ENCODE results near the gene UACA. TPM values are rescaled to one million over a fixed set of nuclear protein-coding genes. Genes with fewer than 3 reads are reported as not detected.
"Not testable (repeated sequence)": the region's sequence is repeated elsewhere in the genome, so short reads cannot be mapped to it uniquely, and the experiment has no call there.

UACA gene
- total RNA-seq, 2 donors from 2014 or later = 2.5 to 3.6 TPM

DNA sequence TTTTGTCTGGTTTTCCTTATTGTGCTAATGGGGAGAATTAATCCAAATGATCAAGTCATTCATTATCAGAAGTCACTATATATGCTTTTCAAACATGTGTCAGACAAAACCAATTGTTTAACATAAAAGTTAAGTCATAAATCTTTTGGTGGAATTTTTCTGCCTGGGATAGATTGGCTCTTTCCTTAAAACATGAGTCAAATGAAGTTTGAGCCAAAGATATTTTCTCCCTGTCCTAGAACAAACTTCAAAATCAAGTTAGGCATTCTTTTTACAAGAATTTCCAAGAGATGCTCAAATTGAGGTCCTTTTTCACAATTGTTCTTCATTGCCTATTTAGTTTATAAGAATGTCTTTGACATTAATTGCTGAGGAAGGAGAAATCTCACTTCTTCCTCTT is 138.3 kb downstream of the UACA start:
- peaks cover 9% of the 10 kb centered on the region in 2 donors for H3K4me1 Mint-ChIP-seq (ENCODE audit: low read depth in 2 of 2)
- H3K36me3 Mint-ChIP-seq = peaks cover 10% of the 10 kb centered on the region
- H3K9me3 Mint-ChIP-seq = no peaks in the 10 kb centered on the region
- H3K27me3 Mint-ChIP-seq = peaks cover 22 to 27% of the 10 kb centered on the region in 2 donors
- DNase-seq (ENCODE audit: low spot score) = no peak
- no peak for ATAC-seq
- no peak overlapping the region for H3K27ac Mint-ChIP-seq
- H3K4me3 Mint-ChIP-seq = no peak overlapping the region

DNA sequence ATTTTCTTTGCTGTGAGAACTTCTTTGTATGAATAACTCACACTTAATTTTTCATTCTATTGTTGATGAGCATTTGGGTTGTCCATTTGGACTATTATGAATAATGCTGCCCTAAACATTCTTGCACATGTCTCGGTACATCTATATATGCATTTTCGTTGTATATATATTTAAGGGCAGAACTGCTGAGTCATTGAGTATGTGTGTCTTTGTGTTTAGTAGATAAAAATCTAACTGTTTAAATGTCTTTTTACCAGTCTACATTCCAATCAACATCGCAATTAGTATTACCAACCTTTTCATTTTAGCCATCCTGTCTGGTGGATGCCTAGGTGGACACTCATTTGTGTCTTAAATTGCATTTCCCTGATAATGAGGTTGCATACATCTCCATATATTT is 144.4 kb downstream of the UACA start:
- Mint-ChIP-seq H3K27ac (no peak overlapping the region), H3K4me1 (ENCODE audit: low read depth in 2 of 2) (no peaks in the 10 kb centered on the region), H3K9me3 (no peaks in the 10 kb centered on the region), H3K4me3 (no peak overlapping the region), H3K27me3 (peaks cover 25 to 27% of the 10 kb centered on the region in 2 donors), H3K36me3 (peaks cover 8% of the 10 kb centered on the region)
- ATAC-seq = no peak
- DNase-seq (ENCODE audit: low spot score) = no peak

DNA sequence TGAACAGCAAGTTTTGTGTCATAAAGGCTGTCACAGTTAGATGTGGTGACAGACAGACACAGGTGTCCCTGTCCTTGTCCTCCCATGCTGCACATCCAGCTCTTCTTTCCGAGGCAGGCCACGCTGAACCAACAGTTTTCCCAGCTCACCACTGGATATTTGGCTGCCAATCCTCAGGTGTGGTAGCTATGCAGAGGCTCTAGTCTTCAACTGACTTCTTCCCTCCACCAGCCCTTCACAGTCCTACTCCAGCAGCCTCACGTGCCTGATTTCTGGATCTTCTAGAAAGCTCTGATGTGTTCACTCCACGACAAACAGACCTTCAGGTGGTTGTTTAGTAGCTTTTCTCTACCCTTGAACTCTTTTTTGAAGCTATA is 145.5 kb downstream of the UACA start:
- DNase-seq (ENCODE audit: low spot score) (no peak), ATAC-seq (no peak)
- Mint-ChIP-seq H3K36me3 (no peaks in the 10 kb centered on the region), H3K9me3 (no peaks in the 10 kb centered on the region), H3K27ac (no peak overlapping the region), H3K4me1 (ENCODE audit: low read depth in 2 of 2) (no peaks in the 10 kb centered on the region), H3K4me3 (no peak overlapping the region), H3K27me3 (peaks cover 21 to 22% of the 10 kb centered on the region in 2 donors)

DNA sequence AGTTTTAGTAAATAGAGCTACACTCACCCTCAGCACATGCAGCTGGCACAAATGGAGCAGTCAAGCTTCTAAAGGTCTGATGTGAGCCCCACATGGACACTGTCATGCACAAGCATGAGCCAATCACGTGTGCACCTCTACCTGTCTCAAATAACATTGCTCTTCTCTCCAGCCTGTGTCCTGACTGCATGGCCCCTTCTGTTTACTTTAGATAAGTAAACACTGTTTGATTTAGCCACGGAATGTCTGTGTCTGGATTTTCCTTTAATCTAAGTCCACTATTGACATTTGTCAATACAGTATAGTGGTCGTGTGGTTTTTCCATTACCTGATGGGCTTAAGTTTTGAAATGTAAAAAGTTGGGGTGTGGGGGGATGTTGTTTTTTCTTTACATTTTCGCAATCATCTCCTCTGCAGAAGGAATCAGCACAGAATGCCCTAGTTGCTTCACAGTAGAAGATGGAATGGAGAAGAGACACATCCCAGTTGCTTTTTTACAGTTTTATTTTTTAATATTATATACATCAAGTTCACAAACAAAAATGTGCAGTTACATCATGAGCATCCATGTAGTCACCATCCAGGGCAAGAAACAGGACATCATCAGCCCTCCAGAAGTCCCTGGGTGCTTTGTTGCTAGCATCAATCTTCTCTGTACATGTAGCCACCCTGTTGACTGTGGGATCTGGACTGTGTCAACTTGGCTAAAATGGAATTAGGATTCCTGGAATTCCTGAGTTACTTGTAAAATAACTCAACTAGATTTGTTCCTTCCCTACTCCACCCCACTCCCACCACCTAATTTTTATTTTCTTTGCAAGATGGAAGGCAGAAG is 146.1 kb downstream of the UACA start:
- Mint-ChIP-seq H3K27me3 (peaks cover 21 to 22% of the 10 kb centered on the region in 2 donors), H3K4me1 (ENCODE audit: low read depth in 2 of 2) (no peaks in the 10 kb centered on the region), H3K36me3 (no peaks in the 10 kb centered on the region), H3K27ac (no peak overlapping the region), H3K4me3 (no peak overlapping the region), H3K9me3 (no peaks in the 10 kb centered on the region)
- DNase-seq (ENCODE audit: low spot score) (no peak), ATAC-seq (no peak)

DNA sequence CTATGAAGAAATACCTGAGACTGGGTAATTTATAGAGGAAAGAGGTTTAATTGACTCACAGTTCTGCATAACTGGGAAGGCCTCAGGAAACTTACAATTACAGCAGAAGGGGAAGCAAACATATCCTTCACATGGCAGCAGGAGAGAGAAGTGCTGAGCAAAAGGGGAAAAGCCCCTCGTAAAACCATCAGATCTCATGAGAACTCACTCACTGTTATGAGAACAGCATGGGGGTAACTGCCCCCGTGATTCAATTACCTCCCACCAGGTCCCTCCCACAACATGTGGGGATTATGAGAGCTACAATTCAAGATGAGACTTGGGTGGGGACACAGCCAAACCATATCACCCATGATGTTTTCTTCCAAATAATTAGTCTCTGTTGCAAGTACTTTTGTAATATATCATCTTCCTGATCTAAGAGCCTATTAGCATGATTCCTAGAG is 147.0 kb downstream of the UACA start:
- ATAC-seq; H3K27ac Mint-ChIP-seq; H3K36me3 Mint-ChIP-seq; DNase-seq (ENCODE audit: low spot score); H3K4me3 Mint-ChIP-seq; H3K4me1 Mint-ChIP-seq (ENCODE audit: low read depth in 2 of 2); H3K9me3 Mint-ChIP-seq: not testable (repeated sequence)
- H3K27me3 Mint-ChIP-seq = peaks cover 21% of the 10 kb centered on the region in 2 donors

DNA sequence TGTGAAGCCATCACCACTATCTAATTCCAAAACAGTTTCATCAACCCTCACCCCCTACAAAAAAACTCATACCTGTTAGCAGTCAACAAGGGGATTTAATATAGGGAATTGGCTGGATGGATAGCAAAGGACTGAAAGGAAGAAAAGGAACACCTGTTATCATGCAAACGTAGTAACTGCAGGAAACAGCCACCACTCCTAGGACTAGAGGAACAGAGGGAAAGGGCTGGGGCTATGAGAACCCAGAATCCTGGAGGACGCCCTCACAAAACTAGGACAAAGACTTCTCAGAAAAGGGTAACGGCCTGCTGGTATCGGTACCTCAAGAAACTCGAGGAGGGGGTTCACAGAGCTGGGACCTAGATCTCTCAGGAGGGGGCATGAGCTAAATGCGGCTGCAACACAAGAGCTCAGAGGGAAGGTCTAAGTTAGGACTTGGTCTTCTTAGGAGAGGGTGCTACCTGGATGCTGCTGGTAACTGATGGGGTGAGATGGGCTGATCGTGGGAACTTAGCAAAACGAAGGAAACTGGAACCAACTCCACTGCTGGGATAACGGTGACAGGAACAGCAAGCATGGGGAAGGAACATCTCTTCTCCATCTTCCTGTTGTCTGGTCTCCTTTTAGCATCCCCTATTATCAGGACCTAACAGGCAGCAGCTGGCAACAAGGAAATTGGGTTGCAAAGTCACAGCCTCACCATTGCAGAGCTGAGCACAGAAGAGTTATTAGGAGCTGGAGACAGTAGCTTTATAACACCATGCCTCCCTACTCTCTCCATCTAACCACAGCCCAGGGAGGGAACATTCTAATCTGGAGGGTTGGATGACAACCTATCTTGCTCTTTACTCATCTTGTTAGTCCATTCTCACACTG is 147.7 kb downstream of the UACA start:
- Mint-ChIP-seq H3K4me1 (ENCODE audit: low read depth in 2 of 2) (no peaks in the 10 kb centered on the region), H3K27me3 (peaks cover 18 to 21% of the 10 kb centered on the region in 2 donors), H3K36me3 (no peaks in the 10 kb centered on the region), H3K4me3 (no peak overlapping the region), H3K27ac (no peak overlapping the region), H3K9me3 (no peaks in the 10 kb centered on the region)
- DNase-seq (ENCODE audit: low spot score) = no peak
- no peak for ATAC-seq

DNA sequence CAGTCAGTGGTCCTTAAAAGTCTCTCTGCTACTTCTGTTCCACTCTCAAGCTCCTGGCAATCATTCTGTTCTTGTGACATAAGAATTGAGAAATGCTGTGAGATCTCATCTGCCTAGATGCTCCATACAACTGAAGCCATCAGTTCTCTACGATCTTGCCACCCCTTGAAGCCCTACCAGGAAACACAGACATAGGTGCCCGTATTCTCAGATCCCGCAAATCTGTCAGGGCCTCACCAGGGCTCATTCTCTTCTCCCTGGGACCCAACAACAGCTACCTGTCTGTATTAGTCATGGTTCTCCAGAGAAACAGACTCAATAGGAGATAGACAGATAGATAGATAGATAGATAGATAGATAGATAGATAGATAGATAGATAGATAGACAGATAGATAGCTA is 149.1 kb downstream of the UACA start:
- Mint-ChIP-seq H3K4me3 (no peak overlapping the region), H3K27ac (no peak overlapping the region), H3K4me1 (ENCODE audit: low read depth in 2 of 2) (no peaks in the 10 kb centered on the region), H3K36me3 (no peaks in the 10 kb centered on the region), H3K9me3 (no peaks in the 10 kb centered on the region), H3K27me3 (peaks cover 17 to 21% of the 10 kb centered on the region in 2 donors)
- ATAC-seq = no peak
- DNase-seq (ENCODE audit: low spot score) = no peak

DNA sequence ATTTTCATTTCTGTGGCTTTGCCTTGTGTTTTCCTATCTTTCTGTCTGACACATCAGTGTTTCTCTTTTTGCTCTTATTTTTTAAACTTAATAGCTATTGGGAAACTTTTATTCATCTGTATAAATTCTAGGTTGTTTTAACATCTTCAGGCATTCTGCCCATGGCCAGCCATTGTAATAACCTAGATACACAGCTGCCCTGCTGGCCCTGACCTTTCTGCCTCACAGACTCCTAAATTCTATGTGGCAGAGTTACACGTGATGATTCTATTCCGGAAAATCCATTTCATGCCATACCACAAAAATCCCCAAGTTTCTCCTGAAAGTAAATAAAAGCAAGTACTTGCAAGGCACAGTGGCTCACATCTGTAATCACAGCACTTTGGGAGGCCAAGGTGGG is 150.1 kb downstream of the UACA start:
- H3K4me3 Mint-ChIP-seq = no peak overlapping the region
- no peak overlapping the region for H3K27ac Mint-ChIP-seq
- no peak for DNase-seq (ENCODE audit: low spot score)
- ATAC-seq = no peak
- H3K36me3 Mint-ChIP-seq = no peaks in the 10 kb centered on the region
- H3K4me1 Mint-ChIP-seq (ENCODE audit: low read depth in 2 of 2) = no peaks in the 10 kb centered on the region
- H3K27me3 Mint-ChIP-seq = peaks cover 17 to 21% of the 10 kb centered on the region in 2 donors
- H3K9me3 Mint-ChIP-seq = no peaks in the 10 kb centered on the region

DNA sequence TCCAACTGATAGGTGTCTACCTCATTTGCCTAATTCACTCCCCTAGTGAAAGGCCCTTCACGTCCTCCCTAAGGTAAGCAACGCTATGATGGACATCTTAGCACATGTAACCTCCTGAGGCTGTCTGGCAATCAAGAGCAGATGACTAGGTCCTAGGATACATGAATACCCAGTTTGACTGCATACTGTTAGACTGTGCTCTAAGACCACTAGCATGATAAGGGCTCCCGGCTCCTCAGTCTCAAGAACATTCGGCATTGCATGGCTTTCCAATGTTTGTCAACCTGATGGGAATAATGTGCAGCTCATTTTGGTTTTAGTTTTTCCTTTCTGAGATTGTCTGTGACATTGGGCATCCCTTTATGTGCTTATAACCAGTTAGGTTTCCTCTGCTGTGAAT is 152.1 kb downstream of the UACA start:
- H3K4me1 Mint-ChIP-seq (ENCODE audit: low read depth in 2 of 2) = no peaks in the 10 kb centered on the region
- no peak overlapping the region for H3K4me3 Mint-ChIP-seq
- no peaks in the 10 kb centered on the region for H3K9me3 Mint-ChIP-seq
- H3K36me3 Mint-ChIP-seq = no peaks in the 10 kb centered on the region
- DNase-seq (ENCODE audit: low spot score) = no peak
- H3K27ac Mint-ChIP-seq = no peak overlapping the region
- peaks cover 16 to 30% of the 10 kb centered on the region in 2 donors for H3K27me3 Mint-ChIP-seq
- ATAC-seq = no peak

DNA sequence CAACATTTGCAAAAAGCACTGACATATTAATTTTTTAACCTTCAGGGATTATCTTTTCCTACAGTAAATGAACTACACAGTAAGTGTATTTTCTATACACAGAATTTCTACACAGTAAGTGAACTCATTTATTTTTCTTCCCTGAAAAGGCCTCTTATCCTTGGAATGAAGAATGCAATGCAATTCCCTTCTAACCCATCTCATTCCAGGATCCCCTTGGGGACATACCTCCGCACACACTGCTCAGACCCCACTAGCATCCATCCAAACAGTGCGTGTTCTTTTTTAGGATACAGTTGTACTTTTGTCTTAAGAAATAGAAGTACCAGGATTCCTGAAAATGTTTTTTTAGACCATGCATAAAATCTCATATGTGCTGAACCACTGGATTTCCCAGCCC is 152.8 kb downstream of the UACA start:
- DNase-seq (ENCODE audit: low spot score) (no peak), ATAC-seq (no peak)
- no peaks in the 10 kb centered on the region for H3K4me1 Mint-ChIP-seq (ENCODE audit: low read depth in 2 of 2)
- H3K27ac Mint-ChIP-seq = no peak overlapping the region
- H3K4me3 Mint-ChIP-seq = no peak overlapping the region
- H3K9me3 Mint-ChIP-seq = no peaks in the 10 kb centered on the region
- H3K36me3 Mint-ChIP-seq = no peaks in the 10 kb centered on the region
- H3K27me3 Mint-ChIP-seq = peaks cover 12 to 26% of the 10 kb centered on the region in 2 donors

DNA sequence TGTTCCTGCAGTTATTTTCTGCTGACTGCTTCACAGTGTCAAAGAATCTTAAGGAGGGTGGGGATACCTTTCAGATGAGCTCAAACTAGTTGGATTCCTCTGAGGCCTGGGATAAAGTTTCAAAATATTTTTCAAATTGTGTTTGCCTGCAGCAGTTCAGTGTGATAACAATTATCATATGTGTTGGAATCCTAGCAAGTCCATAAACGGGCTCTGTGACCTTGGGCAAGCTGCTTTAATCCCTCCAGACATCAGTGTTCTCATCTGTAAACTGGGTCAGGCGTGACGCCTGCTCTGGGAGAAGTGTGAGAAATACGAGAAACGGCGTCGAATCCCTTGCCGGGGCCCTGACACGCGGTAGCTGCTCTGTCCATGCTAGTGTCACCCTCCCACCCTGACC is 153.5 kb downstream of the UACA start:
- ATAC-seq = no peak
- Mint-ChIP-seq H3K36me3 (no peaks in the 10 kb centered on the region), H3K27me3 (peaks cover 11 to 19% of the 10 kb centered on the region in 2 donors), H3K4me3 (no peak overlapping the region), H3K9me3 (no peaks in the 10 kb centered on the region), H3K27ac (no peak overlapping the region), H3K4me1 (ENCODE audit: low read depth in 2 of 2) (no peaks in the 10 kb centered on the region)
- no peak for DNase-seq (ENCODE audit: low spot score)

DNA sequence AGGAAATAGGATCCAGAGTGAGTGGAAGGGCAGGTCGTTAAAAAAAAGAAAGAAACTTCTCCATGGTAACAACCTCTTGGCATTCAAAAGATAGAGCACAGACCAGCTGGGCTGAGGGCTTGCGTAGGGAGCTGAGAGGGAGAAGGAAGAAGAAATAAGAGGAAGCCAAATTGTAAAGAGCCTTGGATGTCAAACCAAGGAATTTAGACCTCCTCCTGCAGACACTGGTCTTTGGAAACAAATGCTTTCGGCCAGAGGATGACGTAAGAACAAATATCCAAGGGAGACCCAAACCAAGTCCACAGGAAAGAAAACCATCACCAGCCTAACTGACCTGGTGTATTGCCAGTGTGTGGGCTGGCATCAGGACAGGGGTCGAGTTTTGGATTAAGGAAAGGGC is 155.2 kb downstream of the UACA start:
- Mint-ChIP-seq H3K4me1 (ENCODE audit: low read depth in 2 of 2) (no peaks in the 10 kb centered on the region), H3K27me3 (peaks cover 7 to 9% of the 10 kb centered on the region in 2 donors), H3K36me3 (no peaks in the 10 kb centered on the region), H3K27ac (no peak overlapping the region), H3K9me3 (no peaks in the 10 kb centered on the region), H3K4me3 (no peak overlapping the region)
- no peak for ATAC-seq
- DNase-seq (ENCODE audit: low spot score) = no peak

DNA sequence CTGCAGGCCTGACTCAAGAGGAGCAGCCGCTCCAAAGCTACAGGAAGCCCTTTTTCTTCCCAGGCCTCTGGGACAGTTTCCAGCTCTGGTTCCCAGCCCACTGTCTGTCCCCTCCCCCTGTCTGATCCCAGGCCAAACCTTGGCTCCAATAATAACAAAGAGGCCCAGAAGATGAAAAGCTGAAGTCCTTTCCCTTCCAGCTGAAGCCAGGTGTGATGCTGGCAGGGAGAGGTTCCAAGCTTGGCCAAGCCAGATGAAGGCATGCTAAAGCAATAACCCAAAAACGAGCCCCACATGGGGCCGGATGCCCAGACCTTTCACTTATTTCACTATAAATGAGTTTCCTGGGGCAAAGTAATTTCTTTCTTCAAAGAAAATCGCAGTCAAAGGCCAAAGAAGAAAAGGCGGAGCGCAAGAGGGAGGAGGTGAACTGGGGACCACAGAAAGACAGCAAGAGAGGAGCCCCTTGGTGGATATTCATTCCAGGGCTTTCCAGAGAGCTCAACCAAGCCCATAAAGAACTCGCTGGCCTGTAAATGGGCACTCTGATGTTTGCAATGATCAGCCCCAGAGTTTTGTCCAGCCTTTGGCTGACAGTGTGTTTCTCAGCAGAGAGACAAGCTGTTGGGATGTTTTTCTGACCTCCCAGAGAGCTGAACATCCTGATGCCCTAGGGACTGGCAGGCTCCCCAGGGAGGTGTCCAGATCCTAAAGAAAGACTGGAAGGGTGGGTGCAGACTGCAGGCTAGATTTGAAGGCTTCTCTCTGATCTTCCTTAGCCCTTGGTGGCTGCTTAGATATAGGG is 157.6 kb downstream of the UACA start:
- Mint-ChIP-seq H3K4me3 (no peak overlapping the region), H3K27ac (no peak overlapping the region), H3K36me3 (no peaks in the 10 kb centered on the region), H3K27me3 (peaks cover 7 to 9% of the 10 kb centered on the region in 2 donors), H3K9me3 (no peaks in the 10 kb centered on the region), H3K4me1 (ENCODE audit: low read depth in 2 of 2) (no peaks in the 10 kb centered on the region)
- ATAC-seq = no peak
- no peak for DNase-seq (ENCODE audit: low spot score)
